NT2/D1 (cell line): ENCODE data around the gene DMD.
"Not testable (repeated sequence)": the region's sequence is repeated elsewhere in the genome, so short reads cannot be mapped to it uniquely, and the experiment has no call there.

Experiments
- SUZ12 ChIP-seq: IDR thresholded peaks from 2 replicates; pipeline ENCODE4 v1.6.1; 2011; ENCODE audit not compliant: insufficient read length, insufficient read depth; ENCODE audit errors: extremely low read depth
- YY1 ChIP-seq: IDR thresholded peaks from 2 replicates; pipeline ENCODE4 v1.6.1; 2011; ENCODE audit not compliant: insufficient read length, insufficient read depth
- ZNF274 ChIP-seq: IDR thresholded peaks from 2 replicates; pipeline ENCODE4 v1.6.1; 2011; ENCODE audit warnings: mild to moderate bottlenecking, low read depth, low read length

DNA sequence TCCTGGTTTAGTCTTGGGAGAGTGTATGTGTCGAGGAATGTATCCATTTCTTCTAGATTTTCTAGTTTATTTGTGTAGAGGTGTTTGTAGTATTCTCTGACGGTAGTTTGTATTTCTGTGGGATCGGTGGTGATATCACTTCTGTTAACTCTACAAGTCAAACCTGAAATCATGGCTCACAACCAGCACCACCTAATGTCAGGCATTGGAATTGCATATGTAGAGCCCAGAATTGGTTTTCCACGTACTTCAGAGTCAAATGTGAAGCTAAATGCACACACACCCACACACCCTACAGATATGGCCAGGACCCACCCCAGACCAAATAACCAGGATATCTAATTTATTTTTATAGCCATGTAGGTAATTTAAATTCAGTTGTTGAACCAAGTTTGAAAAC is 964.7 kb downstream of the DMD start:
- TF ChIP-seq ZNF274, YY1, SUZ12: not testable (repeated sequence)
